Left colon (tissue), 2 donors: ENCODE measurements around the gene EML5. TPM values are rescaled to one million over a fixed set of nuclear protein-coding genes. Genes with fewer than 3 reads are reported as not detected.
A peak's percentile ranks its signal among the peaks of the same experiment; 100 is the strongest.

Experiments
- ATAC-seq: fragments of 200-7000 bp; cut with Tn5 transposase; one replicate; pipeline ENCODE4 v1.9.1; 2020; ENCODE audit warnings: mild to moderate bottlenecking, moderate library complexity
- DNase-seq, 2 donors: peaks; one replicate each; pipeline ENCODE4 v3.0.0-alpha.2; 2020
- intact Hi-C, 2 donors: fragments of 100-400 bp; cut with DNase I in 1 of 2; cut with micrococcal nuclease in 1 of 2; formaldehyde crosslinking; loops; one replicate each; pipeline versions ENCODE4 v1.11.2 to v1.14.0; 2022; cut with DNase I, micrococcal nuclease
- total RNA-seq, 2 donors: library from RNA; stranded (reverse); fragmentation: NEBNext Ultra II Directional; extraction: Animal tissue kit (Norgen Biotek cat#: 25700); gene quantifications; one replicate each; pipeline ENCODE4 v1.2.1, GENCODE V29; 2021
- donor health status: DM: no; HTN: no; CAD: no.
- donor health status: DM: yes; HTN: yes; CAD: no.

The EML5 gene
- total RNA-seq, 2 donors from 2014 or later = 0.64 to 0.79 TPM

DNA sequence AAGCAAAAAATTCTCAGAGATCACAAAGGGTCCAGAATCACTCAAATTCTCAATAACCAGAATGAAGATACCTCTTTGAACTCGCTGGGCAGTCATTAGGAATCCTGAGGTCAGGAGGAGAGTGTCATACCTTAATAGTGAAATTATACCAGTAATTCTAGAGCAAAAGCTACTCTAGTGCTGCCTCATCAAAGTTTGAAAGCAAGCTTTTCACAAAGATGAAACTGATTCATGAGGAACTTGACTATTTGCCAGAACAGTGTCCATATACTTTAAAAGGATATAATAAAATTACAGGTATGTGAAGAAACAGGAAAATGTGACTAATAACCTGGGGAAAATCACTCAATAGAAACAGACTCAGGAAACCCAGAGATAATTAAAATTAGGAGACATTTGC is 44.5 kb downstream of the EML5 start:
- no peak for ATAC-seq
- no peak for DNase-seq
- intact Hi-C loops = no loop called here

DNA sequence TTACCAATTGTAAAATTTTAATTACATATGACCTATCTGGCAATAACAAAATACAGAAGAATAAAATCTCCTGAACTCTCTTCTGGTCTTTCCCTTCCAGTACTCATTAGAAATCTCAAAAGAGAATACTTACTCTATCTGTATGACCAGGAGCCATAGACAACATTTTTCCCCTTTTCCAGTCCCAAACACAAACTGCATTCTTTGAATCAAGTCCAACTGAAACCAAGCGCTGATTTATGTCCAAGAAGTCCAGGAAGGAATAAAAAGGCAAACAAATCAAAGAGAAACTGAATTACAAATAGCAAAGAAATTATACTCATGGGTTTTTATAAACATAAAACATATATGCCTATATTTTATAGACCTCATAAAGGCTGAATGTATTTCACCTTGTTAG is 46.7 kb downstream of the EML5 start:
- DNase-seq (no peak), ATAC-seq (peak; percentile 17)
- intact Hi-C loops = no loop called here

DNA sequence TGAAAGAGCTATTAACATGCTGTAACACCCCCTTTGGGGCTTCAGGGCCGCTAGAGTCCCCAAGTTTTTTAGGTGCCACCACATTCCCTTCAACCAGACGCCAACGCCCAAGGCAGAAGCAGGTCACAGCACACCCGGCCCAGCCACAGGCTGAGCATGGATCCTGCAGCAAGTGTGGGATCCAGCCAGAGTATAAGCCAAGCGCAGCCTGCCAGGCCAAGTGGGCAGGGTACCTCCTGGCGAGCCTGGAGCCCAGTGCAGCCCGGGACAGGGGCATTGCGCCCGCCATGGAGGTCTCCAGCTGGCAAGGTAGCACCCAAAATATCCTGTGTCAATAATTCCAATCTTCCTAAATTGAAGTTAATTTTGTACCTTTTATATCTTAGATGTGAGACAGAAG is 55.5 kb downstream of the EML5 start:
- intact Hi-C loops = no loop called here
- DNase-seq (peak in 1 of 2 donors; percentile 2), ATAC-seq (no peak)

DNA sequence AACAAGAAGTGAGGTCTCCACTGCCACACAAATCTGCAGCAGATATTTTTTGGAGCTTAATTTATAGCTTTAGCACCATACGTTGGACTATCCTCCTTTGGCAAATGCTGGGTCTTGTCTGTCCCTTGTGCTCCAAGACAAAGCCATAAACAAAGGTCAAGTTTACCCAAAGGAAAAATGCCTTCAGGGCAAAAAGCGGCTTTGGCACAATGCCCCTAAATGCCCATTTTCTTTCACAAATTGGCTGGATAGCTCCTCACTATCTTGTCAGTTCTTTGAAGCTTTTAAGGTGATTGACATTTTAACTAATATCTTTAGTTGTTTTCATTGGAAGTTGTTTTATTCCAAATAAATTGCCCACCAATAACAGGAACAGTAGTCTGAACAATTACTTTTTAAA is 59.6 kb downstream of the EML5 start:
- no peak for DNase-seq
- intact Hi-C loops = no loop called here
- no peak for ATAC-seq

DNA sequence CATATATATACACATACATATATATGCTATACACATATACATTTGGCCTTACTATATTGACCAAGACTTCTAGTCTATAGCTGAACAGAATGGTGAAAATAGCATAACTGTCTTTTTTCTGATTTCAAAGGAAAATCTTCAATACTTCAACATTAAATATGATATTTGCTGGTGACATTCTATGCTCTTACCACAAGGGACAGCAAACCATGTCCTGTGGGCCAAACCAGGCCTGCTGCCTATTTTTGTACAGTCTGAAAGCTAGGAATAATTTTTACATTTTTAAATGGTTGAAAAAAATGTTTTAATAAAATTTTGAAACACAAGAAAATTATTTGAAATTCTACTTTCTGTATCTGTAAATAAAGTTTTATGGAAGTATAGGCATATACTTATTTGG is 63.6 kb downstream of the EML5 start:
- DNase-seq (no peak), ATAC-seq (no peak)
- intact Hi-C loops = no loop called here

GRCh38 chr14:88727057-88727456 is 65.7 kb downstream of the EML5 start:
- ATAC-seq = no peak
- DNase-seq = no peak
- intact Hi-C loops = no loop called here

DNA sequence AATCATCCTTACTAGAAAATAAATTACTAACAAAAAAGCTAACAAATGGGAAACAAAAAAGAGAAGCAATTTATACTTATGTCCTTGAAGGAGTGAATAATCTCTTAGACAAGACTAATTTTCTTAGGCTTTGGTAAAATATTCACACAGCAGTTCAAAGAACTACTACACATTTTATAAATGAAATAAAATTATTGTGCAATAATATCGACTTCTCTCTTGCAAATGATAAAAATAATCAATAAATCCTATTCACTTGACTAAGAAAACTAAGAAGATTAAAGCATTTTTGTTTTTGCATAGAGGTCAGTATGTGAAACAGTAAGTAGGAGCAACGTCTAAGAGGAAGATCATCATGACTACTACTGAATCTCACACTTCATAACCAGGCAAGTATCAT is 82.0 kb downstream of the EML5 start:
- no peak for DNase-seq
- intact Hi-C loops = no loop called here
- no peak for ATAC-seq

DNA sequence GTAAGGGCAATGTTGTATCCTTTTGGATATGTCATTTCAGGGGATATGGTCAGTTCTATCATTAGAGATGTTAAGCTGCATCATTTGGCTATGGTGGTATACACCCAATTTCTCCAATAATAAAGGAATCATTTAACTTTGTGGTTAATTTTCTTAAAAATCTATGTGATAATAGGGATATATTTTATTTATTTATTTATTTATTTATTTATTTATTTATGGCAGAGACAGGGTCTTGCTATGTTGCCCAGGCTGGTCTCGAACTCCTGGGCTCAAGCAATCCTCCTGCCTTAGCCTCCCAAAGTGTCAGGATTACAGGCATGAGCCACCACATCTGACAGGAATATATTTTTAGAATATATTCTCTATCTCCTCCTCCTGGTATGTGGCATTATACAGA is 85.7 kb downstream of the EML5 start:
- no peak for DNase-seq
- no peak for ATAC-seq
- intact Hi-C loops = no loop called here

DNA sequence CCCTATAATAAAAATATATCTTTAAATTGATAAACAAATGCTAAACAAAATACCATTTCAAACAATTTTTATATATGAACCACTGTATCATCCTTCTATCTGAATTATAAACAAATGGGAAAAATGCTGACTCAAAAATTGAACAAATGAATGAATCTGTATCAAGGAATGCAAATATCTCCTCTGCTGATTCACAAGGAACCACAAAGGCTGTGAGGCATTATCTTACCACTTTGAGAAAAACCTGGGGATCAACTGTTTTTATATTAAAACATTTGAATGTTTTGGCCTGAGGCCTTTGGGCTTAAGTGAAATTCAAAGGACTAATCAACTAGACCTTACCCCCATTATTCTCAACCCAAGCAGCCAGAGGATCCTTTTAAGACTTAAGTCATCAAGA is 86.3 kb downstream of the EML5 start:
- intact Hi-C loops = no loop called here
- DNase-seq (no peak), ATAC-seq (no peak)

GRCh38 chr14:88698651-88699050 is 94.1 kb downstream of the EML5 start:
- intact Hi-C loops = no loop called here
- no peak for ATAC-seq
- no peak for DNase-seq

- no peak for ATAC-seq
- no peak for DNase-seq
- intact Hi-C loops = no loop called here
These were observed 96.9 kb downstream of the EML5 start for GRCh38 chr14:88695870-88696269.

DNA sequence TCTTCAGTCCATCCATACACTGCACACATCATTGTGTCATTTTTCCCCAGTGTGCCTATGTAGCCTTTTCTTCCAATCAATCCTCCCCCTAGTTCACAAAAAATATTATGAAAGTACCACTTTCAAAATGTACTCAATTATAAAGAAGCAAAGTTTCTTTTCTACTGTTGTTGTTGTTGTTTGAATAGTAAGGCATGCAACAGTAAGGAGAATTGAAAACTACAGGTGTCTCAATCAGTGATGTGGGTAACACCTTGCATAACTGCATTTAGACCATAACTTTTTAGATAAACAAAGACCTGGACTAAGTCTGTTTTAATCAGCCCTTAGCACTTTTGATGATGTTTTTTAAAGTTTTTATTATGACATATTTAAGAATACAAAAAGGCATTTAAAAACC is 104.4 kb downstream of the EML5 start:
- intact Hi-C loops = no loop called here

GRCh38 chr14:88683119-88683518 is 109.6 kb downstream of the EML5 start:
- intact Hi-C loops = no loop called here
- DNase-seq (no peak), ATAC-seq (peak; percentile 93)

More for the DNA sequence above, 104.4 kb downstream of the EML5 start:
- ATAC-seq (no peak), DNase-seq (no peak)

DNA sequence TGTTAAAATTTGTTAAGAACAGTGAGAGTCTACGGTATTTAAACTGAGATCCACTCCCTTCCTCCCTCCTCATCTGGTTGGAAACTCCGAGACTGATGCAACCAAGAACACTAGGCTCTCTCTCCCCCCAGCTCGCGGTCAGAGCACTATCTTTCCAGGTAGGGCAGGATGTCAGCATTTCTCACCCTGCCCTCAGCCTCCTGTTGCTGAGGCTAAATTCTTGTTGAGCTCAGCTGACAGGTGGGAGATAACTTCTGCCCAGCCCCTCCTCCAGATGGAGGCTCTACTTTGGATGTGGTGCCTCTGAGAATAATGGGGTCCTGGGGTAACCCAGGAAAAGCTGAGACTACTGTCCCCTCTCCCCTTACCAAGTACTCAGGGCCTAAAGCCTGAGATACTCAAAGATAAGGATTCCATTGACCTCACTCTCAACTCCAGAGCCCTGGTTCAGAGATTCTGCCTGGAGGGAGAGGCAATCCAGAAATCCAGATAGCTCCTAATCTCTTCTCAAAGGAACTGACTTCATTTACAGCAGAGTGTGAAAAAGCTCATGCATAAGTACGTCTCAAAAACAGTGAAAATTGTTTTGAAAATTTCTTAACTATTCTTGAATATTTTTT is 110.1 kb downstream of the EML5 start:
- DNase-seq (no peak), ATAC-seq (peak; percentile 34)
- intact Hi-C loops = no loop called here

DNA sequence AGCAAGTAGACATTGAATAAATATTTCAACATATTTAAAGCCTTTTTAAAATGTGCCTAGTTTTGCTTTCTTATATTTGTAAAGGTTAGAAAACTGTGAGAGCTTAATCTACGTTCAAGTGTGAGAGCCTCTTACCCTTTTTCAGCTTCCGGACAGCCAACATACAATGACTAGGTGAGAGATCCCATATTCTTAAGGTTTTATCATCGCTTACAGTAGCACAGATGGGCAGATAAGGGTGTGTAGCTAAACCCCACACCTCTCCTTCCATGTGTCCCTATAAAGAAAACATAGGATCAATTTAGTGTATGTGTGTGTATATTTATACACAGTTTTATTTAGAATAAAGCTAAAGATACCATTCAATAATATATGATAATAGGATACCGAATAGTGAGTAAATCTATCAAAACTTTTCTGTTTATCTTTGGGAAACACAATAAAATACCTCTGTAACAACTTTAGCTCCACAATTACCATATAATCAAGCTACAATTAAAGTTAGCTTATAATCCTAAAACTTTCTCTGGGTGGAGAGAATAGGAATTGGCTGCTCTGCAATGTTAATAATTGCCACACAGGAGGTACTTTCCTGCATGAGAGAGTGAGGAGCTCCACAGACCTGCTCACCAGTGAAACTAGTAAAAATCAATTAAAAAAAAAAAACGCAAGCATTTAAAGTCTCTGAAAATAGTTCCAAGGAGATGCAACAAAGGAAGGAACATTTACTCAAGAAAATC is 110.8 kb downstream of the EML5 start:
- DNase-seq (no peak), ATAC-seq (peak; percentile 57)
- intact Hi-C loops = no loop called here

DNA sequence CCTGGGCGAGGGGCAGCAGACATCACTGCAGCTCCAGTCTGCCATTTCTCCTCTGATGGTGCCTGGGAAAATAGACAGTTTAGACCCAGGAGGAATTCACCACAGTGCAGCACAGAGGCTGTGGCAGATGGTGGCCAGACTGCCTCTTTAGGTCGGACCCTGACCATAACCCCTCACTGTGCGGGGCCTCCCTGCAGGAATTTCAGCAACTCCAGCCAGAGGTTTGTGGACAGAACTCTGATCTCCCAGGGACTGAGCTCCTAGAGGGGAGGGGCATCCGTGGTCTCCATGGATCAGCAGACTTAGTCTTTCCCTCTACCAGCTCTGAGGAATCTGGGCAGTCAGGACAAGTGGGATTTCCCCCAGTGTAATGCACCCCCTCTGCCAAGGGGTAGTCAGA is 123.4 kb downstream of the EML5 start:
- DNase-seq = no peak
- no peak for ATAC-seq
- intact Hi-C loops = loop anchor here in 1 of 2 donors (10.0 kb wide), 1 partner anchor 205 kb away; no protein-coding TSS in a partner anchor

DNA sequence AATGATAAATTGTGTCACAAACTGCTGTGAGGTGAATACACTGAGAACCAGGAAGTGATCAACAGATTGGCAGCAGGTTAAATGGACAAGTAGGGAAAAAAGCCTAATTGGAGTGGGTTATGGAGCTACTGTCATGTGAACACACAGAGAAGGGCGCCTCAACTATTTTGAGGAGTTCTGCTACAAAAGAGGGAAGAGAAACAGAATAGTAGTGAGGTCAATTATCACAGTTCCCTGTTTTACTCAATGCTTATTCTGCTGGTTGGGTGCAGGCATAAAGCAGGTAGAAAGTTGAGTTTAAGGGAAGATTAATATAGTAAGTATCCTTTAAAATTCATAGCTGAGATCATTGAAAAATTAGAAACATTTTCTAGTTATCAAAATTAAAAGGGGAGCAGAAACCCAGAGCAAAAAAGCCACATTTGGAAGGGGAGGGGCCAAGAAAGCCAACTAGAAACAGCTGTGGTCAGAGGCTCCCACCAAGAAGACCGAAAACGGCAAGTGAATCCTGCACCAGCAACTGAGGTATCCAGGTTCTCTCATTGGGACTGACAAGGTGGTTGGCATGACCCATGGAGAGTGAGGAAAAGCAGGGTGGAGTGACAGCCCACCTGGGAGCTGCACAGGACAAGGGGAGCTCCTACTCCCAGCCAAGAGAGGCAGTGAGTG is 124.2 kb downstream of the EML5 start:
- ATAC-seq (no peak), DNase-seq (no peak)
- intact Hi-C loops = loop anchor here in 1 of 2 donors (10.0 kb wide), 1 partner anchor 206 kb away; no protein-coding TSS in a partner anchor

DNA sequence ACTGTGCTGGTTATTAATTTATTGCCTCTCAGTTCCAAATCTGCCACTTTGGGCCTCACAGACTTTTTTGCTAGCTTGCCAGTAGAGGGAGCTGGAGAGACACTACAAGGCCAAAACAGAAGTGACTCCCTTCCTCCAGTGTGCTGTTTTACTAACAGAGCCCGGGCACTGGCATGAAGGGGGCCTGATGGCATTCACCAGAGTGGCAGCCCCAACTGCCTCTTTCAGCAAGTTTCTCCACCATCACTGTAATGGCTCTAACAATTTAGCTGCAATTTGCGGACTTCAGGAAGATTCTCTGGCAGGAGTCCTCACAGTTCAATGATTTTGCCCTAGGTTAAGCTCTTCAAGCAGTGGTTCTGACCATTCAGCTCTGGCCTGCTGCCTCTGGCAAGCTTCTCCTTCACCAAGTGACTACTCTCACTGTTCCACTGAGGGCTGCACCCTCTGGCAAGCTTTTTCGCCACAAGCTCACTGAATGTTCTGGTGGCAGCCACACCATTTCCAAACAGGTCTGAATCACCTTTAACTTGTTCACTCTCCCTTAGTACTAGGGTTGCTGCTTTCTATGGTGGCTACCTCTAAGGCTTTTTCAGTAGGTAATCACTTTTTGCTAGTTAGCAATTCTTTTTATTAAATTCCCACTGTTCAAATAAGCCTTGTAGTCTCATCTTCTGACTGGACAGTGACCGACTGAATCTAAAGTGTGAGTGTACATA is 125.0 kb downstream of the EML5 start:
- intact Hi-C loops = loop anchor here in 1 of 2 donors (10.0 kb wide), 1 partner anchor 207 kb away; no protein-coding TSS in a partner anchor
- peak; percentile 92 for ATAC-seq

GRCh38 chr14:88660056-88660455 is 132.7 kb downstream of the EML5 start:
- no peak for DNase-seq
- ATAC-seq = no peak
- intact Hi-C loops = loop anchor here in 1 of 2 donors (10.0 kb wide), 1 partner anchor 215 kb away; no protein-coding TSS in a partner anchor

More for the DNA sequence above, 125.0 kb downstream of the EML5 start:
- peak; percentile 33 to 35 for DNase-seq
